Thyroid gland (tissue), 4 donors: ENCODE data around the gene CHMP2B. TPM values are rescaled to one million over a fixed set of nuclear protein-coding genes. Genes with fewer than 3 reads are reported as not detected.

Experiments
- DNase-seq, 2 donors: peaks; one replicate each; pipeline ENCODE4 v3.0.0-alpha.2; 2019
- H3K27ac ChIP-seq, 3 donors: fragments of 200-600 bp; sonication (generic); 1 replicate in 2 of 3; 2 replicates in 1 of 3; pipeline ENCODE4 v1.5.1; 2016 to 2019; ENCODE audit warnings: mild to moderate bottlenecking in 1 of 3, moderate library complexity in 1 of 3
- H3K27me3 ChIP-seq: fragments of 200-600 bp; sonication (generic); one replicate; pipeline ENCODE4 v1.5.1; 2019
- H3K36me3 ChIP-seq, 2 donors: fragments of 200-600 bp; sonication (generic); one replicate each; pipeline ENCODE4 v1.5.1; 2016 to 2019
- H3K4me1 ChIP-seq, 2 donors: fragments of 200-600 bp; sonication (generic); one replicate each; pipeline ENCODE4 v1.5.1; 2017 to 2019
- H3K4me3 ChIP-seq, 3 donors: fragments of 200-600 bp; sonication (generic); replicated peaks in 1 of 3; 1 replicate in 2 of 3; 2 replicates in 1 of 3; pipeline ENCODE4 v1.5.1; 2016; ENCODE audit warnings: mild to moderate bottlenecking in 1 of 3
- H3K9me3 ChIP-seq: fragments of 200-600 bp; sonication (generic); one replicate; pipeline ENCODE4 v1.5.1; 2017
- CTCF ChIP-seq, 6 experiments: fragments of 200-600 bp in 3 of 6; fragments of 450-650 bp in 3 of 6; sonication (generic) in 3 of 6; IDR thresholded peaks; one replicate each; pipeline ENCODE4 v1.5.1; 2016 to 2019; ENCODE audit warnings: antibody characterized with exemption in 6 of 6, mild to moderate bottlenecking in 2 of 6, inconsistent platforms in 1 of 6, moderate library complexity in 1 of 6
- POLR2A ChIP-seq, 2 donors: fragments of 450-650 bp; IDR thresholded peaks; one replicate each; pipeline ENCODE4 v1.6.1; 2017; ENCODE audit warnings: antibody characterized with exemption in 2 of 2, mild to moderate bottlenecking in 2 of 2, moderate library complexity in 1 of 2
- WGBS, 2 donors: methylation state at CpG; one replicate each; pipeline ENCODE4 v1.1.5; 2017; 5-methylcytosine and 5-hydroxymethylcytosine counted together
- intact Hi-C: fragments of 100-400 bp; cut with DNase I; formaldehyde crosslinking; loops from one replicate; pipeline ENCODE4 v1.15.1; 2023
- total RNA-seq, 4 donors: library from RNA; depleted of rRNA; stranded (reverse); fragments of >200 nt; gene quantifications; one replicate each; pipeline ENCODE4 v1.2.3, GENCODE V29; 2016

The CHMP2B gene
- total RNA-seq, 4 donors from 2014 or later = 63.7 to 70.0 (median 66.3) TPM

- no peak for DNase-seq
- intact Hi-C loops = no loop called here
- Histone ChIP-seq H3K27ac (no peak overlapping the region), H3K27me3 (no peaks in the 10 kb centered on the region), H3K36me3 (no peaks in the 10 kb centered on the region), H3K4me1 (no peaks in the 10 kb centered on the region), H3K9me3 (no peaks in the 10 kb centered on the region), H3K4me3 (no peak overlapping the region)
- no peak for TF ChIP-seq POLR2A (IDR thresholded peaks at IDR 0.05)
- no peak for TF ChIP-seq CTCF (IDR thresholded peaks at IDR 0.05)
- WGBS, 2 donors = 79 to 88% methylated on average over 2 of the region's 2 CpGs
Measured at GRCh38 chr3:87199628-87200027, 27.5 kb upstream of the CHMP2B start.

GRCh38 chr3:87200060-87200647, 27.0 kb upstream of the CHMP2B start:
- no peak overlapping the region for H3K4me3 ChIP-seq
- no peak for TF ChIP-seq CTCF (IDR thresholded peaks at IDR 0.05)
- no peak for TF ChIP-seq POLR2A (IDR thresholded peaks at IDR 0.05)
- intact Hi-C loops = no loop called here
- 83 to 85% methylated on average over 3 of the region's 3 CpGs for WGBS, 2 donors
- H3K36me3 ChIP-seq = no peaks in the 10 kb centered on the region
- no peak overlapping the region for H3K27ac ChIP-seq
- H3K4me1 ChIP-seq = no peaks in the 10 kb centered on the region
- no peaks in the 10 kb centered on the region for H3K27me3 ChIP-seq
- DNase-seq = no peak
- H3K9me3 ChIP-seq = no peaks in the 10 kb centered on the region

- Histone ChIP-seq H3K27ac (no peak overlapping the region), H3K4me3 (no peak overlapping the region), H3K9me3 (no peaks in the 10 kb centered on the region), H3K36me3 (no peaks in the 10 kb centered on the region), H3K27me3 (no peaks in the 10 kb centered on the region), H3K4me1 (no peaks in the 10 kb centered on the region)
- intact Hi-C loops = no loop called here
- TF ChIP-seq CTCF (IDR thresholded peaks at IDR 0.05) = no peak
- no peak for TF ChIP-seq POLR2A (IDR thresholded peaks at IDR 0.05)
- DNase-seq = no peak
- WGBS, 2 donors = 66 to 81% methylated on average over 1 of the region's 1 CpG
Measured at GRCh38 chr3:87201727-87202126, 25.4 kb upstream of the CHMP2B start.

- DNase-seq = no peak
- no peaks in the 10 kb centered on the region for H3K4me1 ChIP-seq
- H3K9me3 ChIP-seq = no peaks in the 10 kb centered on the region
- no peak overlapping the region for H3K27ac ChIP-seq
- WGBS, 2 donors = 44% methylated on average over 1 of the region's 1 CpG
- H3K4me3 ChIP-seq = no peak overlapping the region
- H3K27me3 ChIP-seq = no peaks in the 10 kb centered on the region
- no peaks in the 10 kb centered on the region for H3K36me3 ChIP-seq
- no peak for TF ChIP-seq CTCF (IDR thresholded peaks at IDR 0.05)
- TF ChIP-seq POLR2A (IDR thresholded peaks at IDR 0.05) = no peak
- intact Hi-C loops = no loop called here
Measured at GRCh38 chr3:87203809-87204208, 23.3 kb upstream of the CHMP2B start.

GRCh38 chr3:87206070-87206469, 21.0 kb upstream of the CHMP2B start:
- H3K27ac ChIP-seq = no peak overlapping the region
- no peaks in the 10 kb centered on the region for H3K36me3 ChIP-seq
- 63 to 72% methylated on average over 2 of the region's 2 CpGs for WGBS, 2 donors
- no peaks in the 10 kb centered on the region for H3K4me1 ChIP-seq
- H3K9me3 ChIP-seq = no peaks in the 10 kb centered on the region
- no peak overlapping the region for H3K4me3 ChIP-seq
- DNase-seq = no peak
- H3K27me3 ChIP-seq = no peaks in the 10 kb centered on the region
- no peak for TF ChIP-seq POLR2A (IDR thresholded peaks at IDR 0.05)
- TF ChIP-seq CTCF (IDR thresholded peaks at IDR 0.05) = no peak
- intact Hi-C loops = no loop called here
